HG02970 (cell line): Measurements from ENCODE around the gene GCSAML.

ENCODE experiments used
- ATAC-seq: cut with Tn5 transposase; IDR thresholded peaks from one replicate; pipeline ENCODE4 v1.9.1; 2021; ENCODE audit warnings: mild to moderate bottlenecking, moderate library complexity, moderate number of reproducible peaks; ENCODE audit not compliant: unreplicated experiment, low FRiP score

The GCSAML gene

GRCh38 chr1:247562198-247562597, 13.3 kb downstream of the GCSAML start:
- no peak for ATAC-seq

DNA sequence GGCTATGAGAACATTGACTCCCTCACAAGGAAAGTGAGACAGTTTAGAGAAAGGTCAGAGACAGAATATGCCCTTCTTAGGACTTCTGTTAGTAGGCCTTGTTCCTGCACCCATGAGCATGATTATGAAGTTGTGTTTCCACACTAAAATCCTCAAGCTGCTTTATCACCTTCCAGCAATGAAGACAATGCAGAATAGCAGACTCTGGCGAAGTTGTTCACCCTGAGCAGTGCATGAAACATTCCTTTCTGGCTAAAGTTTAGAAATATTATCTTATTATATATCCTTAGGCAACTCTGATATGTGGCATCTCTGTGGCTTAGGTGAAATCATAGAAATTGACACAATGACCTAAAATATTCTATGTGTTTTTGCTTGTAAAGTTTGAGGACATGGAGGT, 25.3 kb downstream of the GCSAML start:
- ATAC-seq: no peak

DNA sequence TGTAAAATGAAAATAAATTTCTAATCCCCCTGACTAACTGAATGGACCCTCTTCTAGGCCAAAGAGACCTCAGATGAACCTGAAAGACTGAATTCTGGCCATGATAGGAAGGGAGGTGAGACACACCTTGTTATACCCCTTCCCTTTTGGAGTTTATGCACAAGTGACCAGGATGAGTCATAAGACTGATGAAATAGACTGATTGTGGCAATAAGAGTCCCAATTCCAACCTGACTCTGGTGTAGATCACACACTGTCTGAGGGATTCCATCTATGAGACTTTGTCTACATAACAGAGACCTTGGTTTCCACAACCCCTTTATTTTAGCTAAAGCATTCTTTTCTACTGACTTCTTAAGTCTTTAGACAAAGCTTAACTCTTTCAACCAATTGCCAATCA, 25.7 kb downstream of the GCSAML start:
- ATAC-seq: no peak

DNA sequence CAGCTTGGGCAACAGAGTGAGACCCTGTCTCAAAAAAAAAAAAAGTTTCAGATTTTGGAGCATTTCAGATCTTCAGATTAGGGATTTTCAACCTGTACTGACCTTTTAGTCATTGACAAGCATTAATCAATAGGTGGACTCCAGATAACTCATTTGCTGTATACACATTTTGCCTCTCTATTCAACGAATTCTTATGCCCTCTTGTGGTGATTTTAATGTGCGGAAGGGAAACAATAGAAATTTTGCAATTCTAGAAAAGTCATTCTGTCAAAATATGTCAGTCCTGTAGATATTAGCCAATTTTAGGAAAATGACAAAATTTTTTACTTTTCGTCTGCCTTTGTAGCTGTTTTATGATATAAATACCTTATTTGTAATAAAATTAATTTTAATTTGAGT, 27.6 kb downstream of the GCSAML start:
- no peak for ATAC-seq

- ATAC-seq: no peak
Observed at GRCh38 chr1:247578946-247579460, 30.1 kb downstream of the GCSAML start.

DNA sequence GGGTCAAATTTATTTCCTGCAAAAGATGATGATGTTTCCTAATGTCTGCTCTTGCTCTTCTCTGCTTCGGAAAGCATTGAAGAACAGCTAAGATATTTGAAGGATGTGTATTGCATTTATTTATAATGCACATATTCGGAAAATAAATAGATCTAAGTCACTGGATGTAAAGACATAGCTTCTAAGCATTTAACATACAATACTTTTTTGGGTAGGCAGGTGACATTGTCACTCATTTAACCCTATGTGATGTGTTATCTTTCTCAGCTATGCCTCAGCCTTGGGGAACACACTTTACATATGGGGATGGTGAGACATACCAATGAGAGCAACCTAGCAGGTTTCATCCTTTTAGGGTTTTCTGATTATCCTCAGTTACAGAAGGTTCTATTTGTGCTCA, 39.1 kb downstream of the GCSAML start, which contains the start of gene OR2G2:
TSS of gene OR2G2 (plus strand) at position 301 of the 400 bp plus-strand sequence. CDS start at position 301, 0 bp downstream.
- ATAC-seq: no peak

DNA sequence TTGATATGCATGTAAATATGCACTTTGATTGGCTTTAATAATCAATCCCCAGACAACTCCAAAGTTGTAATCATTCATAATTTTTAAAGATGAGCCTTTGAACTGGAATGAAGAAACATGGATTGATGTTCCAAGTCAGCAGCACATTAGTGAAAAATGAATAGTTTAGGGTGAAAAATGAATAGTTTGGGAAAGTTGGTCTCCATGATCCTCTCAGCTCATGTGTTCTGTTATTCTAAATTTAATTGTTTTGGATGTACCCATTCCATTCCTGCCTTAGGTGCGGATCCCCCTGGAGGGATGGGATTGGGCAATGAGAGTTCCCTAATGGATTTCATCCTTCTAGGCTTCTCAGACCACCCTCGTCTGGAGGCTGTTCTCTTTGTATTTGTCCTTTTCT, 56.4 kb downstream of the GCSAML start, which contains the start of gene OR2G3:
TSS of gene OR2G3 (plus strand) at position 301 of the 400 bp plus-strand sequence. CDS start at position 301, 0 bp downstream.
- no peak for ATAC-seq

DNA sequence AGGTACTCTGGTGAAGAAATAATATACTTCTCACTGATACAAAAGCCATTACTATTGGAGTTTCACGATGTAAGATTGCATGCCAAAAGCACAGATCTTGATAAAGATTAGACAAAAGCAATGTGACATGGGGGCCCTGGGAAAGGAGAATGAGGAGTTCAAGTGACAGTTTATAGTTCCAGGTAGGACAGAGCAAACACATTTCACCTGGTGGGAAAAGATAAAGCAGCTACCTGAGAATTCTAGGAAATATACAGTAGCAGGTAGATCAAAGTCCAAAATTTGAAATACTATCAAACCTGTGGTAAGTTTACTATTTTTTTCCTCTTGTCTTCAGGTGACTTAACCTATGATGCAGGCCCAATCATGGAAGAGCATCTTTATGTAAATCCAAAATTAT, 64.5 kb downstream of the GCSAML start:
- no peak for ATAC-seq

DNA sequence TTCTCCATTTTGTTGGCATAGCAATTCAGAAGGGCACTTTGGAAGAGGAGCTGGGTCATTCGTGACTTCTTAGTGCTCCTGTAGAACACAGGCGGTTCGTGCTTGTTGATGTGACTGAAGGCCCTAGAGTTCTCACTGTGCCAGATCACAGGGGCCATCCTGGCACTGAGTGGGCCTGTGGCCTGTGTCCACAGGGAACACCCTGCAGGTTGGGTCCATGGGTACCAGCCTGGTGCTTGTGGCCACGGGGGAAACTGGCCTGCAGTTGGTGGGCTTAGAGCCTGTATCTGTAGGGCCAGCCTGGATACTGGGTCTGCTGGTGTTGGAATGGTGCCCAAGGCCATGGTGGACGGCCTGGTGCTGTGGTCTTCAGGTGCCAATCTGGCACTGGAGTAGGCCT, 65.7 kb downstream of the GCSAML start:
- ATAC-seq: no peak
